PC-9 (cell line): ENCODE measurements around the gene RXRA.

ENCODE experiments used
- CTCF ChIP-seq: fragments of 200-600 bp; sonication (generic); conservative IDR thresholded peaks from 2 replicates; pipeline ENCODE4 v1.6.1; 2017; ENCODE audit warnings: mixed run types, antibody characterized with exemption, mild to moderate bottlenecking, moderate library complexity
- EZH2 ChIP-seq: fragments of 200-600 bp; sonication (generic); IDR thresholded peaks from 2 replicates; pipeline ENCODE4 v1.8.0; 2017; ENCODE audit warnings: antibody characterized with exemption, low read depth

- TF ChIP-seq CTCF = no peak
- TF ChIP-seq EZH2 = no peak
Measured at GRCh38 chr9:134336228-134336627, 10.0 kb downstream of the RXRA start.
